GM10248 (cell line): ENCODE data around the gene LDB3.
A peak's percentile ranks its signal among the peaks of the same experiment; 100 is the strongest.

Source experiments
- CTCF ChIA-PET: fragments of 300-600 bp; sonication (Branson Sonifier 250); formaldehyde crosslinking; extraction: SDS; loops from one replicate; lab custom pipeline; 2021; ENCODE audit warnings: antibody characterized with exemption; lab: Yijun Ruan, JAX
- POLR2A ChIA-PET: fragments of 350-650 bp; sonication (Branson Sonifier 250); formaldehyde crosslinking; extraction: SDS; loops from one replicate; lab custom pipeline; 2020; ENCODE audit warnings: antibody characterized with exemption; lab: Yijun Ruan, JAX
- DNase-seq: peaks from one replicate; pipeline ENCODE4 v3.0.0; 2012; ENCODE audit errors: extremely low spot score
- CTCF ChIP-seq: IDR thresholded peaks from 2 replicates; pipeline ENCODE4 v1.5.1; 2012; ENCODE audit warnings: mild to moderate bottlenecking, low read depth; ENCODE audit errors: extremely low read depth, missing control alignments, control extremely low read depth

The LDB3 gene

GRCh38 chr10:86707505-86707904 is 39.2 kb downstream of the LDB3 start:
- TF ChIP-seq CTCF, result no peak
- POLR2A ChIA-PET, result no interaction called here
- DNase-seq, result no peak
- CTCF ChIA-PET, result interaction anchor here (1.5 to 1.7 kb wide), 3 partner anchors 14 to 253 kb away, joined by 3 to 5 read pairs (median 5); no protein-coding TSS in a partner anchor

- ChIA-PET CTCF (interaction anchor here (0.8 to 1.7 kb wide), 9 partner anchors 10 to 258 kb away, joined by 3 to 5 read pairs (median 3); no protein-coding TSS in a partner anchor), POLR2A (no interaction called here)
- DNase-seq, result no peak
- TF ChIP-seq CTCF, result no peak
These were observed 39.9 kb downstream of the LDB3 start for GRCh38 chr10:86708068-86708782.

- CTCF ChIA-PET, result interaction anchor here (0.8 to 1.7 kb wide), 9 partner anchors 11 to 257 kb away, joined by 3 to 5 read pairs (median 3); no protein-coding TSS in a partner anchor
- no peak for TF ChIP-seq CTCF
- DNase-seq, result no peak
- POLR2A ChIA-PET, result interaction anchor here (0.6 kb wide), 1 partner anchor 187 kb away, joined by 7 read pairs; no protein-coding TSS in a partner anchor
These were observed 40.6 kb downstream of the LDB3 start for GRCh38 chr10:86708783-86709380.

GRCh38 chr10:86709396-86710185 is 41.3 kb downstream of the LDB3 start:
- no peak for TF ChIP-seq CTCF
- CTCF ChIA-PET, result interaction anchor here (0.8 to 7.0 kb wide), 8 partner anchors 16 to 257 kb away, joined by 3 to 37 read pairs (median 3); no protein-coding TSS in a partner anchor
- no peak for DNase-seq
- POLR2A ChIA-PET, result no interaction called here

GRCh38 chr10:86710987-86711512 is 42.7 kb downstream of the LDB3 start:
- peak; percentile 95 for DNase-seq
- ChIA-PET POLR2A (no interaction called here), CTCF (interaction anchor here (1.1 to 7.0 kb wide), 4 partner anchors 22 to 233 kb away, joined by 3 to 37 read pairs (median 4); no protein-coding TSS in a partner anchor)
- peak; percentile 88 for TF ChIP-seq CTCF
